H9 (cell line): ENCODE data around the gene EYA4. TPM values are rescaled to one million over a fixed set of nuclear protein-coding genes. Genes with fewer than 3 reads are reported as not detected.

Experiments
- DNase-seq: peaks from one replicate; pipeline ENCODE4 v3.0.0-alpha.2; 2017
- H2AFZ ChIP-seq: one replicate; pipeline ENCODE4 v1.6.1; 2013; ENCODE audit warnings: mild to moderate bottlenecking, low read length, control low read depth, moderate library complexity
- H2AK5ac ChIP-seq: 2 replicates; pipeline ENCODE4 v1.6.1; 2013; ENCODE audit warnings: low read length, control low read depth, mixed read lengths; ENCODE audit not compliant: insufficient read length
- H2BK120ac ChIP-seq: one replicate; pipeline ENCODE4 v1.6.1; 2013; ENCODE audit warnings: low read depth, mild to moderate bottlenecking, low read length, control low read depth, inconsistent platforms; ENCODE audit not compliant: poor library complexity, severe bottlenecking
- H2BK12ac ChIP-seq: 2 replicates; pipeline ENCODE4 v1.6.1; 2013; ENCODE audit warnings: low read length, control low read depth, mixed read lengths, low read depth; ENCODE audit not compliant: insufficient read length
- H2BK15ac ChIP-seq: 2 replicates; pipeline ENCODE4 v1.6.1; 2013; ENCODE audit warnings: low read depth, low read length, control low read depth
- H2BK20ac ChIP-seq: one replicate; pipeline ENCODE4 v1.6.1; 2013; ENCODE audit warnings: low read depth, mild to moderate bottlenecking, low read length, control low read depth, inconsistent platforms; ENCODE audit not compliant: poor library complexity, severe bottlenecking
- H2BK5ac ChIP-seq: 2 replicates; pipeline ENCODE4 v1.6.1; 2013; ENCODE audit warnings: low read length, control low read depth, mixed read lengths; ENCODE audit not compliant: insufficient read length
- H3K14ac ChIP-seq: 2 replicates; pipeline ENCODE4 v1.6.1; 2013; ENCODE audit warnings: low read length, control low read depth; ENCODE audit not compliant: insufficient read depth
- H3K18ac ChIP-seq: 2 replicates; pipeline ENCODE4 v1.6.1; 2013; ENCODE audit warnings: low read depth, mild to moderate bottlenecking, mixed read lengths, low read length, control low read depth; ENCODE audit not compliant: insufficient read length
- H3K23ac ChIP-seq: 2 replicates; pipeline ENCODE4 v1.6.1; 2013; ENCODE audit warnings: low read length, control low read depth, mixed read lengths, low read depth; ENCODE audit not compliant: insufficient read length
- H3K23me2 ChIP-seq: 2 replicates; pipeline ENCODE4 v1.6.1; 2013; ENCODE audit warnings: low read depth, mild to moderate bottlenecking, mixed read lengths, low read length, control low read depth; ENCODE audit not compliant: insufficient read length, poor library complexity, severe bottlenecking
- H3K27ac ChIP-seq: 2 replicates; pipeline ENCODE4 v1.5.1; 2013; ENCODE audit warnings: low read length, control low read depth, mixed read lengths, low read depth; ENCODE audit not compliant: insufficient read length
- H3K27me3 ChIP-seq: 2 replicates; pipeline ENCODE4 v1.6.1; 2013; ENCODE audit warnings: low read length, control low read depth, inconsistent platforms; ENCODE audit not compliant: insufficient read depth
- H3K4ac ChIP-seq: 2 replicates; pipeline ENCODE4 v1.6.1; 2013; ENCODE audit warnings: low read depth, mild to moderate bottlenecking, control low read depth, inconsistent platforms, low read length, moderate library complexity
- H3K4me1 ChIP-seq: 2 replicates; pipeline ENCODE4 v1.6.1; 2013; ENCODE audit warnings: low read length, control low read depth, inconsistent platforms; ENCODE audit not compliant: insufficient read depth
- H3K4me2 ChIP-seq: 2 replicates; pipeline ENCODE4 v1.6.1; 2013; ENCODE audit warnings: low read length, control low read depth, mixed read lengths; ENCODE audit not compliant: insufficient read length, insufficient read depth
- H3K56ac ChIP-seq: 2 replicates; pipeline ENCODE4 v1.6.1; 2013; ENCODE audit warnings: low read depth, mild to moderate bottlenecking, mixed read lengths, low read length, control low read depth; ENCODE audit not compliant: insufficient read length
- H3K79me1 ChIP-seq: 2 replicates; pipeline ENCODE4 v1.6.1; 2013; ENCODE audit warnings: low read depth, mild to moderate bottlenecking, moderate library complexity, low read length, control low read depth, inconsistent platforms; ENCODE audit not compliant: insufficient read depth, poor library complexity, severe bottlenecking
- H3K79me2 ChIP-seq: 2 replicates; pipeline ENCODE4 v1.6.1; 2013; ENCODE audit warnings: low read length, control low read depth, inconsistent platforms; ENCODE audit not compliant: insufficient read depth
- H3K9ac ChIP-seq: 2 replicates; pipeline ENCODE4 v1.6.1; 2013; ENCODE audit warnings: low read length, control low read depth, mixed read lengths; ENCODE audit not compliant: insufficient read length; ENCODE audit errors: extremely low read depth
- H3K9me3 ChIP-seq: one replicate; pipeline ENCODE4 v1.6.1; 2013; ENCODE audit warnings: low read depth, low read length, inconsistent platforms; ENCODE audit not compliant: control insufficient read depth
- H3T11ph ChIP-seq: one replicate; pipeline ENCODE4 v1.6.1; 2013; ENCODE audit warnings: mild to moderate bottlenecking, low read length, control low read depth, inconsistent platforms
- H4K20me1 ChIP-seq: one replicate; pipeline ENCODE4 v1.6.1; 2013; ENCODE audit not compliant: control insufficient read depth, insufficient read length, insufficient read depth
- H4K5ac ChIP-seq: 2 replicates; pipeline ENCODE4 v1.6.1; 2013; ENCODE audit warnings: low read depth, mild to moderate bottlenecking, mixed read lengths, low read length, control low read depth; ENCODE audit not compliant: insufficient read length
- H4K8ac ChIP-seq: replicated peaks from 2 replicates; pipeline ENCODE4 v1.6.1; 2013; ENCODE audit warnings: low read length, control low read depth, mixed read lengths, low read depth; ENCODE audit not compliant: insufficient read length
- H4K91ac ChIP-seq: 2 replicates; pipeline ENCODE4 v1.6.1; 2013; ENCODE audit warnings: low read depth, mild to moderate bottlenecking, moderate library complexity, mixed read lengths, low read length, control low read depth; ENCODE audit not compliant: insufficient read length
- H3K27ac Mint-ChIP-seq, 3 experiments: 2 replicates in 2 of 3; 3 replicates in 1 of 3; pipeline ENCODE4 v1.8.0; 2020 to 2021; ENCODE audit warnings: mixed read lengths in 3 of 3, mild to moderate bottlenecking in 1 of 3, moderate library complexity in 1 of 3
- H3K27me3 Mint-ChIP-seq: 2 replicates; pipeline ENCODE4 v1.8.0; 2021; ENCODE audit warnings: low read depth, mild to moderate bottlenecking, moderate library complexity, mixed read lengths
- H3K36me3 Mint-ChIP-seq, 3 experiments: 2 replicates in 2 of 3; 3 replicates in 1 of 3; pipeline ENCODE4 v1.8.0; 2020 to 2021; ENCODE audit warnings: low read depth in 3 of 3, mixed read lengths in 3 of 3; ENCODE audit not compliant: insufficient read depth in 1 of 3
- H3K4me1 Mint-ChIP-seq, 2 experiments: 2 replicates each; pipeline ENCODE4 v1.8.0; 2020; ENCODE audit warnings: mixed read lengths in 2 of 2
- H3K4me3 Mint-ChIP-seq, 2 experiments: 2 replicates in 1 of 2; 3 replicates in 1 of 2; pipeline ENCODE4 v1.8.0; 2020 to 2021; ENCODE audit warnings: mild to moderate bottlenecking in 2 of 2, mixed read lengths in 2 of 2, moderate library complexity in 1 of 2
- H3K9me3 Mint-ChIP-seq, 2 experiments: 2 replicates in 1 of 2; 3 replicates in 1 of 2; pipeline ENCODE4 v1.8.0; 2020; ENCODE audit warnings: mild to moderate bottlenecking in 2 of 2, mixed read lengths in 2 of 2, moderate library complexity in 1 of 2
- WGBS: extraction: QIAGEN DNeasy Blood & Tissue Kit; methylation state at CpG from one replicate; pipeline ENCODE4 v1.1.7; 2013; ENCODE audit warnings: missing lambda C conversion rate, low lambda C conversion rate, mixed read lengths; ENCODE audit not compliant: insufficient read length; ENCODE audit errors: extremely low coverage; 5-methylcytosine and 5-hydroxymethylcytosine counted together
- total RNA-seq: library from RNA; stranded (reverse); gene quantifications from 2 replicates; pipeline ENCODE4 v1.2.1, GENCODE V29; 2021
- TF ChIP-seq, protein P1 (sequence below): fragments of 200-600 bp; sonication (generic); conservative IDR thresholded peaks from 3 replicates; pipeline ENCODE4 v1.8.0; 2021; ENCODE audit warnings: antibody characterized with exemption, mild to moderate bottlenecking

EYA4 gene
- total RNA-seq, 1 experiment from 2014 or later, result 0.26 TPM

DNA sequence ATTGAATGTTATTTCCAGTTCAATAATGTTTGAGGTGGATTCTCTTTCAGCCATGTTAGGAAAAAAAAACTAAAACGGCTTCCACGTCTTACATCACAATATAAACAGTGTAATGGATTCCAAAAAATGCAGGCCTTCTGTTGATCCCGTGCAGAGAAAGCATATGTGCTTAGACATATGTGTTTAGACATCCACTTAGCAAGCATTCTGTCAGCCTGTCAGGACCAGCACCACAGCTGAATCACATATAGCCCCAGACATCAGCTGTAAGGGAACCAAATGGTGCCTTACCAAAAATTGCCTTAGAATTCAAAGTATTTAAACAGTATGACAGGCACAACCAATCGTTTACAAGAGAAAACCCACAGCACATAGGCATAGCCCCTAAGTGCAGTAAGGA, 304.9 kb downstream of the EYA4 start:
- H2BK5ac ChIP-seq, result no peak overlapping the region
- H3K56ac ChIP-seq, result no peak overlapping the region
- no peak overlapping the region for H2BK20ac ChIP-seq
- no peaks in the 10 kb centered on the region for H3K79me1 ChIP-seq
- H4K5ac ChIP-seq, result no peak overlapping the region
- no peak overlapping the region for H3K9ac ChIP-seq
- H2AFZ ChIP-seq, result no peak overlapping the region
- H2AK5ac ChIP-seq, result no peak overlapping the region
- H3K27ac Mint-ChIP-seq, result no peak overlapping the region
- no peaks in the 10 kb centered on the region for H3K9me3 ChIP-seq
- peaks cover 27 to 31% of the 10 kb centered on the region in 2 experiments for H3K4me1 Mint-ChIP-seq
- H3K4me3 Mint-ChIP-seq, result no peak overlapping the region
- H4K20me1 ChIP-seq, result no peaks in the 10 kb centered on the region
- no peak overlapping the region for H4K91ac ChIP-seq
- no peak overlapping the region for H2BK12ac ChIP-seq
- DNase-seq, result no peak
- no peaks in the 10 kb centered on the region for H3K9me3 Mint-ChIP-seq
- H3K18ac ChIP-seq, result no peak overlapping the region
- no peaks in the 10 kb centered on the region for H3K27me3 ChIP-seq
- no peak overlapping the region for H3K27ac ChIP-seq
- H3K4me2 ChIP-seq, result no peak overlapping the region
- no peaks in the 10 kb centered on the region; a peak in 1 of 7 replicates for H3K36me3 Mint-ChIP-seq
- H3K79me2 ChIP-seq, result no peaks in the 10 kb centered on the region
- WGBS, result no CpG with 5 or more reads among the region's 4 CpGs
- no peaks in the 10 kb centered on the region for H3K23me2 ChIP-seq
- H3K23ac ChIP-seq, result no peak overlapping the region
- TF ChIP-seq, protein P1, sequence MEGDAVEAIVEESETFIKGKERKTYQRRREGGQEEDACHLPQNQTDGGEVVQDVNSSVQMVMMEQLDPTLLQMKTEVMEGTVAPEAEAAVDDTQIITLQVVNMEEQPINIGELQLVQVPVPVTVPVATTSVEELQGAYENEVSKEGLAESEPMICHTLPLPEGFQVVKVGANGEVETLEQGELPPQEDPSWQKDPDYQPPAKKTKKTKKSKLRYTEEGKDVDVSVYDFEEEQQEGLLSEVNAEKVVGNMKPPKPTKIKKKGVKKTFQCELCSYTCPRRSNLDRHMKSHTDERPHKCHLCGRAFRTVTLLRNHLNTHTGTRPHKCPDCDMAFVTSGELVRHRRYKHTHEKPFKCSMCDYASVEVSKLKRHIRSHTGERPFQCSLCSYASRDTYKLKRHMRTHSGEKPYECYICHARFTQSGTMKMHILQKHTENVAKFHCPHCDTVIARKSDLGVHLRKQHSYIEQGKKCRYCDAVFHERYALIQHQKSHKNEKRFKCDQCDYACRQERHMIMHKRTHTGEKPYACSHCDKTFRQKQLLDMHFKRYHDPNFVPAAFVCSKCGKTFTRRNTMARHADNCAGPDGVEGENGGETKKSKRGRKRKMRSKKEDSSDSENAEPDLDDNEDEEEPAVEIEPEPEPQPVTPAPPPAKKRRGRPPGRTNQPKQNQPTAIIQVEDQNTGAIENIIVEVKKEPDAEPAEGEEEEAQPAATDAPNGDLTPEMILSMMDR, result no peak
- H3K4me1 ChIP-seq, result peaks cover 3% of the 10 kb centered on the region; the same call in 1 of the 2 replicates
- no peak overlapping the region for H3K4ac ChIP-seq
- H3T11ph ChIP-seq, result no peak overlapping the region
- H3K14ac ChIP-seq, result no peak overlapping the region
- H2BK15ac ChIP-seq, result no peak overlapping the region
- no peak overlapping the region for H2BK120ac ChIP-seq
- no peak overlapping the region for H4K8ac ChIP-seq
- no peaks in the 10 kb centered on the region for H3K27me3 Mint-ChIP-seq
